Skeletal muscle tissue (tissue), 4 donors: ENCODE measurements around the gene KCNG1. TPM values are rescaled to one million over a fixed set of nuclear protein-coding genes. Genes with fewer than 3 reads are reported as not detected.

Experiments
- H3K27ac ChIP-seq: one replicate; pipeline ENCODE4 v1.7.0; 2013; ENCODE audit warnings: mild to moderate bottlenecking, low read depth, low read length, inconsistent platforms
- H3K27me3 ChIP-seq, 3 donors: one replicate each; pipeline ENCODE4 v1.7.0; 2013; ENCODE audit warnings: low read length in 3 of 3; ENCODE audit not compliant: control insufficient read depth in 3 of 3, insufficient read depth in 3 of 3
- H3K36me3 ChIP-seq, 3 donors: one replicate each; pipeline ENCODE4 v1.7.0; 2013; ENCODE audit warnings: low read length in 3 of 3; ENCODE audit not compliant: control insufficient read depth in 3 of 3, insufficient read depth in 3 of 3
- H3K4me1 ChIP-seq, 3 donors: one replicate each; pipeline ENCODE4 v1.7.0; 2013; ENCODE audit warnings: low read length in 3 of 3, mild to moderate bottlenecking in 3 of 3; ENCODE audit not compliant: control insufficient read depth in 3 of 3, insufficient read depth in 3 of 3
- H3K4me3 ChIP-seq, 3 donors: one replicate each; pipeline ENCODE4 v1.7.0; 2013; ENCODE audit warnings: low read length in 3 of 3
- H3K9ac ChIP-seq, 3 donors: one replicate each; pipeline ENCODE4 v1.7.0; 2013; ENCODE audit warnings: low read length in 3 of 3, mild to moderate bottlenecking in 3 of 3, moderate library complexity in 2 of 3, low read depth in 1 of 3
- H3K9me3 ChIP-seq, 3 donors: one replicate each; pipeline ENCODE4 v1.7.0; 2013; ENCODE audit warnings: low read length in 3 of 3; ENCODE audit not compliant: control insufficient read depth in 3 of 3
- total RNA-seq: library from RNA; depleted of rRNA; stranded (reverse); fragments of >200 nt; gene quantifications from one replicate; pipeline ENCODE4 v1.2.3, GENCODE V29; 2014
- donor health status: Osteomylitis.

KCNG1 gene
- total RNA-seq, 1 donor from 2014 or later = 0.52 TPM

- no peak overlapping the region for H3K9ac ChIP-seq
- H3K27me3 ChIP-seq = peaks cover 50 to 72% (median 59%) of the 10 kb centered on the region in 3 donors
- H3K36me3 ChIP-seq = no peaks in the 10 kb centered on the region
- H3K4me1 ChIP-seq = peaks cover 0 to 11% (median 5%) of the 10 kb centered on the region in 3 donors
- no peak overlapping the region for H3K4me3 ChIP-seq
- H3K9me3 ChIP-seq = no peaks in the 10 kb centered on the region
- H3K27ac ChIP-seq = no peak overlapping the region
Observed at GRCh38 chr20:51024761-51025160, 1.9 kb upstream of the KCNG1 start.

DNA sequence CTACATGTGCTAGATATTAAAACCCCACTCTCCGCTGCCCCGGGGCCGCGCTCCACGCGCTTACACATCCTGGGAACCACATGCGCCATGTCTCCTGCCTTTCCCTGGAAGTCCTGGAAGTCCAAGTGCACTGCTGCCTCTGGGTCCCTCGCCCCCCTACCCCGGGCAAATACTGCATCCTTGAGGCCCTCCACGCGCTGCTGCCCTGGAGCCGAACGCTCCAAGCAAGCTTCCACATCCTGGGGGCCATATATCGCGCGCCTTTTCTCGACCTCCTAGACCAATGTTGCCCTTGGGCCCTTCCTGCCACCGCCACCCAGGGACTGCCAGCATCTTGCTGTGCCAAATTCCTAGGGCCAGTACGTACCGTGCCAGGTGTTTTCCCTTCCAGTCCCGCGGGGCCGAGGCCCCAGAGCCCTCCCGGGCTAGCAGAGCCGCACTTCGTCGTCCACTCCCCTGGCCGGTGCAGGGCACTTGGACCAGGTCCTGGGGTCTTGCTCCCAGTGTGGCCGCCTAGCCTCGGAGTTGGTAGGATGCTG lies 779 bp upstream of the KCNG1 start:
- no peak overlapping the region for H3K9ac ChIP-seq
- no peak overlapping the region for H3K27ac ChIP-seq
- H3K36me3 ChIP-seq = no peaks in the 10 kb centered on the region
- peak overlapping the region in 2 of 3 donors; percentile 52 for H3K4me3 ChIP-seq
- H3K27me3 ChIP-seq = peaks cover 40 to 63% (median 48%) of the 10 kb centered on the region in 3 donors
- no peaks in the 10 kb centered on the region for H3K9me3 ChIP-seq
- H3K4me1 ChIP-seq = peaks cover 0 to 11% (median 5%) of the 10 kb centered on the region in 3 donors

GRCh38 chr20:51022227-51022802 lies 592 bp downstream of the KCNG1 start:
- no peak overlapping the region for H3K4me3 ChIP-seq
- H3K27me3 ChIP-seq = peaks cover 35 to 52% (median 42%) of the 10 kb centered on the region in 3 donors
- H3K9me3 ChIP-seq = no peaks in the 10 kb centered on the region
- no peak overlapping the region for H3K9ac ChIP-seq
- H3K36me3 ChIP-seq = no peaks in the 10 kb centered on the region
- H3K27ac ChIP-seq = no peak overlapping the region
- H3K4me1 ChIP-seq = peaks cover 0 to 11% (median 5%) of the 10 kb centered on the region in 3 donors

DNA sequence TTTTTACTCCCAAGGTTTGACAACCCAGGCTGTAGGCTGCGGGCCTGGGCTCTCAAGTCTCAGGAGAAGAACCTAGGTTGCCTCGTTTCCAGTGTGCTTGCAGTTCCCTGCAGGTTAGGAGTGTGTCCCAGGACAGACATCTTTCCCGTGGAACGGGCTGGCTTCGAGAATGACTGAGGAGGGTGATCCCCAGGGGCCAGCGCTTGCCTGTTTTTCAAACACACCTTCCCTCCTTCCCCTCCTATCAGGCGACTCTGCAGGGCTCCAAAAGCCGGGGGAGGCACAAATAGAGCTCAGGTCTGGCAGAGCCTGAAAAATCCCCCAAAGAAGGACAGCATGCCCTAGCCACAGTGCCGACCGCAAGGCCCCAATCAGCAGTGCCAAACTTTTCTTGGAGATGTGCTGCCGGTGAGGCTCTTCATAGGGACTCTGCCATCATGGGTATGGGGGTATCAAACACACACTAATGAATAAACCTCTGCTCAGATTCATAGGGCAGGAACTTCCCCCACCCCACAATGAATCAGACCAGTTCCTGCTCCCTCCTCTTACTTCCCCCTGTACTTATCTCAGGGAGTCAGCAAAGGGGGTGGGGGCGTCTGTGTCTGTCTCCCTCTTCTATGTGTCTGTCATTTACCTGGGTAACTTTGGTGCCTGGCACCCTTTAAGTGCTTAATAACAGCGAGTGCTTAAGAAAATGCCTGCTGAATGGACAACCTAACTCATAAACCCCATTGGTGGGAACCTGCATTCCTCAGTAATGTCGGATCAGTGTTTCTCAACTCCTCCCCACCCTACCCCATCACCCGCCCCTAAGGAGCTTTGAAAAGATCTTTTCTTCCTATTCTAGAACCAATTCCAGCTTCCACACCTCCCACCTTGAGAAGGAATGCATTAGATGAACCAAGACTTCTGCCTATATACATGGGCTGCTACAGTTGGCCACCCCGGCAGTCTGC lies 1.6 kb downstream of the KCNG1 start:
- H3K9ac ChIP-seq = no peak overlapping the region
- H3K4me1 ChIP-seq = peaks cover 0 to 11% (median 5%) of the 10 kb centered on the region in 3 donors
- H3K4me3 ChIP-seq = no peak overlapping the region
- H3K9me3 ChIP-seq = no peaks in the 10 kb centered on the region
- peaks cover 35 to 48% (median 42%) of the 10 kb centered on the region in 3 donors for H3K27me3 ChIP-seq
- no peak overlapping the region for H3K27ac ChIP-seq
- no peaks in the 10 kb centered on the region for H3K36me3 ChIP-seq

- H3K4me3 ChIP-seq = no peak overlapping the region
- H3K36me3 ChIP-seq = no peaks in the 10 kb centered on the region
- H3K27ac ChIP-seq = no peak overlapping the region
- H3K9ac ChIP-seq = no peak overlapping the region
- H3K4me1 ChIP-seq = peaks cover 0 to 11% (median 5%) of the 10 kb centered on the region in 3 donors
- peaks cover 37 to 42% (median 42%) of the 10 kb centered on the region in 3 donors for H3K27me3 ChIP-seq
- no peaks in the 10 kb centered on the region for H3K9me3 ChIP-seq
Observed at GRCh38 chr20:51020657-51021056, 2.2 kb downstream of the KCNG1 start.

- peaks cover 43 to 48% (median 48%) of the 10 kb centered on the region in 3 donors for H3K27me3 ChIP-seq
- H3K9me3 ChIP-seq = no peaks in the 10 kb centered on the region
- H3K4me3 ChIP-seq = no peak overlapping the region
- no peak overlapping the region for H3K9ac ChIP-seq
- H3K36me3 ChIP-seq = no peaks in the 10 kb centered on the region
- H3K4me1 ChIP-seq = peaks cover 0 to 11% (median 5%) of the 10 kb centered on the region in 3 donors
- no peak overlapping the region for H3K27ac ChIP-seq
Observed at GRCh38 chr20:51019656-51020592, 3.0 kb downstream of the KCNG1 start.

- H3K27ac ChIP-seq = no peak overlapping the region
- H3K27me3 ChIP-seq = peaks cover 32 to 46% (median 34%) of the 10 kb centered on the region in 3 donors
- H3K9me3 ChIP-seq = no peaks in the 10 kb centered on the region
- H3K9ac ChIP-seq = no peak overlapping the region
- H3K36me3 ChIP-seq = no peaks in the 10 kb centered on the region
- H3K4me3 ChIP-seq = no peak overlapping the region
- no peaks in the 10 kb centered on the region for H3K4me1 ChIP-seq
Observed at GRCh38 chr20:51017251-51017650, 5.7 kb downstream of the KCNG1 start.

DNA sequence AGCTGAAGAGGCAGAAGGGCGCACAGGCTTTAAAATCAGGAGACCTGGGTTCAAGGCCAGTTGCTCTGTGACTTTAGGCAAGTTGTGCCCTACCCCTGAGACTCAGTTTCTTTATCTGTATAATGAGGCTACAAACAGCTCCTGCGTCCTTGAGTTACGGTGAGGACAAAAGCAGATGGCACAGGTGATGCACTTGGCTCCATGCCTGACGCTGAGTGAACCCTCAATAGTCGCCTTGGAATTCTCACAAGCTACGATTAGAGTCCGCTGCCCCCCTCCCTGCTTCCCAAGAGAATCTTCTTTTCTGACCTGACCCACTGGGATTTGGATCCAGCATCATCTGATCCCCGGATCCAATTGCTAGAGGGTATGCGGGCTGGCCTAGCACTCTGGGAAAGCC lies 6.4 kb downstream of the KCNG1 start:
- no peak overlapping the region for H3K9ac ChIP-seq
- no peaks in the 10 kb centered on the region for H3K4me1 ChIP-seq
- H3K27ac ChIP-seq = no peak overlapping the region
- no peaks in the 10 kb centered on the region for H3K36me3 ChIP-seq
- H3K9me3 ChIP-seq = no peaks in the 10 kb centered on the region
- peaks cover 29 to 43% (median 30%) of the 10 kb centered on the region in 3 donors for H3K27me3 ChIP-seq
- no peak overlapping the region for H3K4me3 ChIP-seq
